HepG2 (cell line): ENCODE results near the gene IL27RA. TPM values are rescaled to one million over a fixed set of nuclear protein-coding genes. Genes with fewer than 3 reads are reported as not detected.
A peak's percentile ranks its signal among the peaks of the same experiment; 100 is the strongest.

Experiments
- DNMT3B ChIP-seq: conservative IDR thresholded peaks from 2 replicates; pipeline ENCODE4 v1.6.1; 2016; ENCODE audit warnings: missing biosample characterization, control low read depth
- ELF3 ChIP-seq: IDR thresholded peaks from 2 replicates; pipeline ENCODE4 v1.6.1; 2016; ENCODE audit warnings: missing genetic modification reagents, missing compliant biosample characterization
- FOXP1 ChIP-seq, 2 experiments: fragments of 450-650 bp in 1 of 2; IDR thresholded peaks; 2 replicates each; pipeline ENCODE4 v1.6.1; 2017 to 2018; ENCODE audit warnings: antibody characterized with exemption in 1 of 2
- HOXA7 ChIP-seq: sonication (generic); formaldehyde crosslinking; IDR thresholded peaks from 2 replicates; pipeline ENCODE4 v1.8.1; 2022; ENCODE audit warnings: mild to moderate bottlenecking, missing genetic modification reagents, moderate library complexity
- POGK ChIP-seq: sonication (generic); formaldehyde crosslinking; conservative IDR thresholded peaks from 2 replicates; pipeline ENCODE4 v1.8.0; 2022; ENCODE audit warnings: mild to moderate bottlenecking, moderate library complexity, missing genetic modification reagents
- POLR2AphosphoS2 ChIP-seq: IDR thresholded peaks from 2 replicates; pipeline ENCODE4 v1.6.1; 2011; ENCODE audit warnings: low read depth, low read length, improper control_type of control experiment
- REL ChIP-seq: sonication (generic); formaldehyde crosslinking; conservative IDR thresholded peaks from 2 replicates; pipeline ENCODE4 v1.8.0; 2022; ENCODE audit warnings: mild to moderate bottlenecking, missing genetic modification reagents, moderate library complexity
- REST ChIP-seq, 2 experiments: IDR thresholded peaks; 2 replicates each; pipeline ENCODE4 v1.6.1; 2011 to 2012; ENCODE audit warnings: low read length in 2 of 2, borderline replicate concordance in 1 of 2, low read depth in 1 of 2, mild to moderate bottlenecking in 1 of 2, moderate library complexity in 1 of 2
- TFE3 ChIP-seq: IDR thresholded peaks from 2 replicates; pipeline ENCODE4 v1.6.1; 2016
- TOPORS ChIP-seq: sonication (generic); formaldehyde crosslinking; IDR thresholded peaks from 2 replicates; pipeline ENCODE4 v1.8.0; 2023; ENCODE audit warnings: mild to moderate bottlenecking, missing genetic modification reagents
- ZMYM3 ChIP-seq: sonication (generic); formaldehyde crosslinking; IDR thresholded peaks from 2 replicates; pipeline ENCODE4 v1.5.1; 2020; ENCODE audit warnings: mild to moderate bottlenecking, missing genetic modification reagents
- ZNF17 ChIP-seq: sonication (generic); formaldehyde crosslinking; IDR thresholded peaks from 2 replicates; pipeline ENCODE4 v1.5.0; 2020; ENCODE audit warnings: mild to moderate bottlenecking, missing genetic modification reagents
- ZNF746 ChIP-seq: sonication (generic); formaldehyde crosslinking; IDR thresholded peaks from 2 replicates; pipeline ENCODE4 v1.8.0; 2022; ENCODE audit warnings: mild to moderate bottlenecking, missing genetic modification reagents
- ZNF800 ChIP-seq: sonication (generic); formaldehyde crosslinking; IDR thresholded peaks from 2 replicates; pipeline ENCODE4 v1.4.0; 2020; ENCODE audit warnings: missing genetic modification reagents
- ZSCAN5A ChIP-seq: sonication (generic); formaldehyde crosslinking; IDR thresholded peaks from 2 replicates; pipeline ENCODE4 v1.8.0; 2022; ENCODE audit warnings: mild to moderate bottlenecking, missing genetic modification reagents, borderline replicate concordance
- polyA plus RNA-seq, 8 experiments: library from polyadenylated mRNA; depleted of rRNA in 3 of 8; stranded (reverse) in 7 of 8; unstranded in 1 of 8; fragments of >200 nt; fragmentation: Illumina TruSeq in 4 of 8; extraction: Trizol in 4 of 8; gene quantifications; 2 replicates each; pipeline versions ENCODE4 v1.2.1 to v1.2.3, GENCODE V29; 2011 to 2016; ENCODE audit warnings: low read depth in 4 of 8, missing spikeins in 1 of 8, mixed read lengths in 1 of 8; ENCODE audit not compliant: insufficient read depth in 1 of 8
- total RNA-seq, 5 experiments: library from RNA; depleted of rRNA; stranded (reverse); fragments of >200 nt; fragmentation: Illumina TruSeq; extraction: Trizol; gene quantifications; 2 replicates each; pipeline ENCODE4 v1.2.3, GENCODE V29; 2016; ENCODE audit warnings: low read depth in 1 of 5

IL27RA gene
- total and polyA plus RNA-seq, 2 of the 13 experiments (the other 11 are each of a cell fraction or from before 2014, with no cell fraction given) = 3.5 to 8.1 TPM

GRCh38 chr19:14006766-14007562 is 24.6 kb upstream of the IL27RA start (continued):
- TF ChIP-seq REST (IDR thresholded peaks at IDR 0.05; ENCODE audit: borderline replicate concordance in 1 of 2, low read depth in 1 of 2, low read length in 2 of 2) = no peak; a peak in 1 of 4 replicates
- TF ChIP-seq ZNF17 (CRISPR knock-in tag) = no peak
- no peak for TF ChIP-seq TOPORS (CRISPR knock-in tag)
- TF ChIP-seq FOXP1 (IDR thresholded peaks at IDR 0.05) = no peak
- no peak for TF ChIP-seq FOXP1 (CRISPR knock-in tag; IDR thresholded peaks at IDR 0.05)
- TF ChIP-seq ELF3 (CRISPR knock-in tag) = peak; percentile 43; the same call in 1 of the 2 replicates
- no peak for TF ChIP-seq POLR2AphosphoS2
- TF ChIP-seq POGK (CRISPR knock-in tag) = peak; percentile 83
- TF ChIP-seq ZNF800 (CRISPR knock-in tag) = no peak
- TF ChIP-seq REL (CRISPR knock-in tag) = peak; percentile 55; the same call in 1 of the 2 replicates
- TF ChIP-seq ZSCAN5A (CRISPR knock-in tag) = peak; percentile 68; the same call in 1 of the 2 replicates
- no peak; the same call in 1 of the 2 replicates for TF ChIP-seq DNMT3B
- 0 out of 2 replicates have a peak, but pooled peaks have one; percentile 65 for TF ChIP-seq TFE3 (CRISPR knock-in tag)
- TF ChIP-seq ZMYM3 (CRISPR knock-in tag) = peak; percentile 84
- no peak for TF ChIP-seq HOXA7
- TF ChIP-seq ZNF746 (CRISPR knock-in tag) = peak; percentile 62; the same call in 1 of the 2 replicates
